K562 (cell line): ENCODE measurements around the gene ACADM. TPM values are rescaled to one million over a fixed set of nuclear protein-coding genes. Genes with fewer than 3 reads are reported as not detected.

ENCODE experiments used
- CBFA2T2 ChIP-seq: fragments of 450-650 bp; conservative IDR thresholded peaks from 2 replicates; pipeline ENCODE4 v1.6.1; 2017; ENCODE audit warnings: mild to moderate bottlenecking
- CBX8 ChIP-seq: fragments of 200-600 bp; sonication (generic); IDR thresholded peaks from 2 replicates; pipeline ENCODE4 v1.6.1; 2012; ENCODE audit warnings: borderline replicate concordance, mixed run types, low read depth, mild to moderate bottlenecking, moderate library complexity, mixed read lengths, low read length, control low read depth, inconsistent platforms; ENCODE audit not compliant: poor library complexity, severe bottlenecking; ENCODE audit errors: extremely low read depth
- CGGBP1 ChIP-seq: fragments of 250-450 bp; sonication (Bioruptor Pico); IDR thresholded peaks from 2 replicates; pipeline ENCODE4 v1.9.0; 2021; ENCODE audit warnings: mild to moderate bottlenecking
- CREB3L1 ChIP-seq: fragments of 450-650 bp; IDR thresholded peaks from 2 replicates; pipeline ENCODE4 v1.6.1; 2014; ENCODE audit warnings: low read depth, mild to moderate bottlenecking, moderate library complexity, borderline replicate concordance
- E2F3 ChIP-seq: fragments of 250-450 bp; sonication (Bioruptor Pico); IDR thresholded peaks from 2 replicates; pipeline ENCODE4 v1.4.0; 2020; ENCODE audit warnings: mild to moderate bottlenecking
- EGR1 ChIP-seq: fragments of 450-650 bp; conservative IDR thresholded peaks from 2 replicates; pipeline ENCODE4 v1.6.1; 2017; ENCODE audit warnings: mild to moderate bottlenecking
- ETV5 ChIP-seq: sonication (generic); formaldehyde crosslinking; IDR thresholded peaks from 2 replicates; pipeline ENCODE4 v1.4.0; 2020; ENCODE audit warnings: low read depth, mild to moderate bottlenecking, missing genetic modification reagents
- GMEB1 ChIP-seq: fragments of 250-450 bp; sonication (Bioruptor Pico); IDR thresholded peaks from 2 replicates; pipeline ENCODE4 v1.4.0; 2020; ENCODE audit warnings: mild to moderate bottlenecking
- KAT2B ChIP-seq: IDR thresholded peaks from one replicate; pipeline ENCODE4 v1.6.1; 2012; ENCODE audit warnings: low read depth, mild to moderate bottlenecking, control low read depth, inconsistent platforms, low read length, moderate library complexity
- NR0B1 ChIP-seq: fragments of 450-650 bp; IDR thresholded peaks from one replicate; pipeline ENCODE4 v1.6.1; 2018; ENCODE audit warnings: mild to moderate bottlenecking, moderate library complexity; ENCODE audit not compliant: partially characterized antibody
- POLR3G ChIP-seq: IDR thresholded peaks from 2 replicates; pipeline ENCODE4 v1.6.1; 2011; ENCODE audit not compliant: insufficient read length, insufficient replicate concordance; ENCODE audit errors: extremely low read depth
- PTBP1 ChIP-seq: fragments of 200-400 bp; formaldehyde crosslinking; IDR thresholded peaks from 2 replicates; pipeline ENCODE4 v1.6.1; 2017; ENCODE audit warnings: low read depth, low read length
- SMARCA4 ChIP-seq: fragments of 450-650 bp; IDR thresholded peaks from 2 replicates; pipeline ENCODE4 v1.6.1; 2016
- ZNF318 ChIP-seq, 2 experiments: fragments of 450-650 bp; IDR thresholded peaks; 2 replicates each; pipeline ENCODE4 v1.6.1; 2016; ENCODE audit warnings: mild to moderate bottlenecking in 2 of 2, borderline replicate concordance in 1 of 2, low read depth in 1 of 2, moderate library complexity in 1 of 2
- ZNF830 ChIP-seq: fragments of 250-450 bp; sonication (Bioruptor Pico); IDR thresholded peaks from 2 replicates; pipeline ENCODE4 v1.5.0; 2021; ENCODE audit warnings: mild to moderate bottlenecking
- polyA plus RNA-seq, 8 experiments: library from polyadenylated mRNA; depleted of rRNA in 4 of 8; stranded (reverse) in 5 of 8; unstranded in 3 of 8; fragments of >200 nt; fragmentation: Nextera tagmentation in 2 of 8; fragmentation: Illumina TruSeq in 1 of 8; extraction: Ambion mirVana in 2 of 8; extraction: Trizol in 1 of 8; gene quantifications; 2 replicates each; pipeline versions ENCODE4 v1.2.1 to v1.2.3, GENCODE V29; 2011 to 2014; ENCODE audit warnings: inconsistent platforms in 1 of 8, missing spikeins in 1 of 8
- total RNA-seq, 7 experiments: library from RNA; depleted of rRNA in 6 of 7; stranded (reverse); fragments of >200 nt in 6 of 7; fragmentation: Illumina TruSeq in 2 of 7; extraction: Trizol in 2 of 7; gene quantifications; 2 replicates each; pipeline versions ENCODE4 v1.2.1 to v1.2.3, GENCODE V29; 2011 to 2021; ENCODE audit warnings: low replicate concordance in 1 of 7

The ACADM gene
- total and polyA plus RNA-seq, 9 of the 15 experiments (the other 6 are each of a cell fraction or from before 2014, with no cell fraction given) = 82.5 to 156 (median 123) TPM

- no peak for TF ChIP-seq E2F3 (CRISPR knock-in tag)
- 0 out of 2 replicates have a peak, but pooled peaks have one; percentile 22 for TF ChIP-seq SMARCA4
- no peak for TF ChIP-seq PTBP1
- TF ChIP-seq ETV5 = no peak
- TF ChIP-seq CBFA2T2 = 0 out of 2 replicates have a peak, but pooled peaks have one; percentile 23
- TF ChIP-seq ZNF318 (IDR thresholded peaks at IDR 0.05; ENCODE audit: borderline replicate concordance in 1 of 2, low read depth in 1 of 2) = no peak
- no peak for TF ChIP-seq CGGBP1
- no peak for TF ChIP-seq CBX8
- no peak for TF ChIP-seq CREB3L1
- no peak for TF ChIP-seq NR0B1
- TF ChIP-seq POLR3G = no peak
- TF ChIP-seq EGR1 = no peak
- no peak for TF ChIP-seq ZNF830 (CRISPR knock-in tag)
- TF ChIP-seq GMEB1 (CRISPR knock-in tag) = no peak
- TF ChIP-seq KAT2B = no peak
Measured at GRCh38 chr1:75690547-75690946, 34.0 kb upstream of the ACADM start (continued).
